Gastrocnemius medialis (tissue), 4 donors: ENCODE results near the gene AIMP2. TPM values are rescaled to one million over a fixed set of nuclear protein-coding genes. Genes with fewer than 3 reads are reported as not detected.

ENCODE experiments used
- ATAC-seq, 2 donors: fragments of 150-250 bp; one replicate each; pipeline ENCODE4 v1.9.1; 2016
- DNase-seq, 2 donors: peaks; one replicate each; pipeline ENCODE4 v3.0.0-alpha.2; 2019
- H3K27ac ChIP-seq, 4 donors: fragments of 200-600 bp; sonication (generic); 1 replicate in 1 of 4; 2 replicates in 3 of 4; pipeline ENCODE4 v1.5.1; 2016 to 2018; ENCODE audit warnings: mild to moderate bottlenecking in 2 of 4, moderate library complexity in 1 of 4
- H3K27me3 ChIP-seq, 3 donors: fragments of 200-600 bp; sonication (generic) in 2 of 3; 1 replicate in 1 of 3; 2 replicates in 2 of 3; pipeline versions ENCODE4 v1.5.1 to v1.6.0; 2016 to 2019; ENCODE audit warnings: mild to moderate bottlenecking in 1 of 3, moderate library complexity in 1 of 3
- H3K36me3 ChIP-seq, 2 donors: fragments of 200-600 bp; sonication (generic) in 1 of 2; one replicate each; pipeline ENCODE4 v1.5.1; 2017 to 2018
- H3K4me1 ChIP-seq, 2 donors: fragments of 200-600 bp; sonication (generic) in 1 of 2; one replicate each; pipeline ENCODE4 v1.5.1; 2016 to 2017; ENCODE audit warnings: mild to moderate bottlenecking in 2 of 2
- H3K4me3 ChIP-seq, 4 donors: fragments of 200-600 bp; sonication (generic) in 3 of 4; 1 replicate in 1 of 4; 2 replicates in 3 of 4; pipeline ENCODE4 v1.5.1; 2016 to 2019; ENCODE audit warnings: mild to moderate bottlenecking in 2 of 4
- H3K9me3 ChIP-seq, 3 donors: fragments of 200-600 bp; sonication (generic) in 2 of 3; 1 replicate in 1 of 3; 2 replicates in 2 of 3; pipeline ENCODE4 v1.5.1; 2016 to 2019
- POLR2A ChIP-seq, 2 donors: fragments of 450-650 bp; IDR thresholded peaks; one replicate each; pipeline ENCODE4 v1.6.1; 2017; ENCODE audit warnings: antibody characterized with exemption in 2 of 2, mild to moderate bottlenecking in 2 of 2, moderate library complexity in 2 of 2
- in situ Hi-C, 4 donors: fragments of 200-750 bp; cut with MboI; loops; one replicate each; pipeline versions ENCODE4 v1.15.0 to v1.8.0; 2017; ENCODE audit warnings: low sequenced_read_pairs in 4 of 4
- intact Hi-C: fragments of 100-400 bp; cut with DNase I; formaldehyde crosslinking; loops from one replicate; pipeline ENCODE4 v1.15.1; 2023; ENCODE audit warnings: low total_unique reads
- total RNA-seq, 4 donors: library from RNA; depleted of rRNA; stranded (reverse); fragments of >200 nt; gene quantifications; one replicate each; pipeline versions ENCODE4 v1.1.0 to v1.2.3, GENCODE V29; 2016
- TF ChIP-seq, protein P1 (sequence below), 5 experiments: fragments of 450-650 bp in 3 of 5; fragments of 200-600 bp in 2 of 5; sonication (generic) in 2 of 5; IDR thresholded peaks in 4 of 5; conservative IDR thresholded peaks in 1 of 5; 1 replicate in 4 of 5; 2 replicates in 1 of 5; pipeline ENCODE4 v1.5.1; 2016 to 2019; ENCODE audit warnings: antibody characterized with exemption in 5 of 5, mild to moderate bottlenecking in 3 of 5, moderate library complexity in 3 of 5

AIMP2 gene
- total RNA-seq, 4 donors from 2014 or later, result 99.1 to 272 (median 194) TPM

DNA sequence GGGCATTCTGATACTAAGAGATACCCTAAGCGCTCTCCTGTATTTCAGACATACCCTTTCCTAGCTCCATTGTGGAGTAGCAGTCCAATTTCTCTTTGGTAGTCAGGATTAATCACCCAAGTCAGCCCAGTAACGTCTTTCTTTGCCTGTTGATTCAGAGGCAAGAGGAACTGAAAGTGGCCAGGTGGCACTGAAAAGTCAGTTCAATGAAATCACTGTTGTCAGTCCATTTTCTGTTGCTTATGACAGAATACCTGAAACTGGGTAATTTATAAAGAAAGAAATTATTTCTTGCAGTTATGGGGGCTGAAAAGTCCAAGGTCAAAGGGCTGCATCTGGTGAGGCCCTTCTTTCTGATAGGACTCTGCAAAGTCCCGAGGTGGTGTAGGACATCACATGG lies 62.3 kb downstream of the AIMP2 start:
- TF ChIP-seq, protein P1, sequence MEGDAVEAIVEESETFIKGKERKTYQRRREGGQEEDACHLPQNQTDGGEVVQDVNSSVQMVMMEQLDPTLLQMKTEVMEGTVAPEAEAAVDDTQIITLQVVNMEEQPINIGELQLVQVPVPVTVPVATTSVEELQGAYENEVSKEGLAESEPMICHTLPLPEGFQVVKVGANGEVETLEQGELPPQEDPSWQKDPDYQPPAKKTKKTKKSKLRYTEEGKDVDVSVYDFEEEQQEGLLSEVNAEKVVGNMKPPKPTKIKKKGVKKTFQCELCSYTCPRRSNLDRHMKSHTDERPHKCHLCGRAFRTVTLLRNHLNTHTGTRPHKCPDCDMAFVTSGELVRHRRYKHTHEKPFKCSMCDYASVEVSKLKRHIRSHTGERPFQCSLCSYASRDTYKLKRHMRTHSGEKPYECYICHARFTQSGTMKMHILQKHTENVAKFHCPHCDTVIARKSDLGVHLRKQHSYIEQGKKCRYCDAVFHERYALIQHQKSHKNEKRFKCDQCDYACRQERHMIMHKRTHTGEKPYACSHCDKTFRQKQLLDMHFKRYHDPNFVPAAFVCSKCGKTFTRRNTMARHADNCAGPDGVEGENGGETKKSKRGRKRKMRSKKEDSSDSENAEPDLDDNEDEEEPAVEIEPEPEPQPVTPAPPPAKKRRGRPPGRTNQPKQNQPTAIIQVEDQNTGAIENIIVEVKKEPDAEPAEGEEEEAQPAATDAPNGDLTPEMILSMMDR (IDR thresholded peaks at IDR 0.05 in 4 of 5, conservative IDR thresholded peaks at IDR 0.05 in 1 of 5), result no peak
- no peak for TF ChIP-seq POLR2A (IDR thresholded peaks at IDR 0.05)
- Histone ChIP-seq H3K27me3 (no peaks in the 10 kb centered on the region), H3K4me3 (no peak overlapping the region), H3K9me3 (no peaks in the 10 kb centered on the region), H3K27ac (no peak overlapping the region), H3K36me3 (no peaks in the 10 kb centered on the region), H3K4me1 (no peaks in the 10 kb centered on the region)
- DNase-seq, result no peak
- in situ Hi-C loops (no loop called here), intact Hi-C loops (no loop called here)
- ATAC-seq, result no peak

Other genes with a start within 250 kb of the AIMP2 start
- gene RNF216, start 227.6 kb upstream of the AIMP2 start, total RNA-seq, result 10 to 100 TPM; 25.4 to 33.0 (median 26.8) TPM
- not detected for gene OCM, start 128.5 kb upstream of the AIMP2 start, total RNA-seq
- 10 to 100 TPM; 32.7 to 60.4 (median 43.2) TPM for gene CCZ1, start 110.5 kb upstream of the AIMP2 start, total RNA-seq
- 1 to 10 TPM in 1 of 4 donors, not detected in 3; 1.1 TPM for gene RSPH10B, start 38.6 kb upstream of the AIMP2 start, total RNA-seq
- gene PMS2, start 223 bp upstream of the AIMP2 start, total RNA-seq, result 1 to 10 TPM; 3.6 to 9.0 (median 7.2) TPM
- gene ANKRD61, start 22.1 kb downstream of the AIMP2 start, total RNA-seq, result 1 to 10 TPM in 1 of 4 donors, under 1 TPM in 1, not detected in 2; 0.39 to 1.0 TPM
- gene EIF2AK1, start 49.9 kb downstream of the AIMP2 start, total RNA-seq, result 100 to 1,000 TPM in 2 of 4 donors, 10 to 100 TPM in 2; 74.5 to 284 (median 111) TPM
- gene USP42, start 95.7 kb downstream of the AIMP2 start, total RNA-seq, result 1 to 10 TPM; 4.7 to 5.0 (median 4.9) TPM